ENCODE data around the gene TULP1.

TULP1 gene

GRCh38 chr6:35481226-35481625, 31.5 kb downstream of the TULP1 start:
- no peak for DNase-seq

DNA sequence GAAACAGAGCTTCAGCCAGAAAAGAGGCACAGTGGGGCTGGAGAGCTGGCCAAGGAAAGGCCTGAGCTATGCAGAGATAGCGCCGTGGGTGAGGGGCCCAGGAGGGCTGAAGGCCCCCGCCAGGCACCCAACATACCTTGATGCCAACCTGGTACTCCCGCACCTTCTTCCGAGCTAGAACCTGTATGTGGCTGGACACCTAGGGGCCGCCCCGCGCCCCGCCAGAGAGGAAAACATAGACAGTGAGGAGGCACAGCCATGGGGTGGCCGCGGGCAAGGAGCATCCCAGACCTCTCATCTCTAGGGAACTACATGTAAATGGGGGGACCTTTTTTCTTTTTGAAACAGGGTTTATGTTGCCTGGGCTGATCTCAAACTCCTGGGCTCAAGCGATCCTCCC, 32.5 kb downstream of the TULP1 start:
- no peak for DNase-seq

DNA sequence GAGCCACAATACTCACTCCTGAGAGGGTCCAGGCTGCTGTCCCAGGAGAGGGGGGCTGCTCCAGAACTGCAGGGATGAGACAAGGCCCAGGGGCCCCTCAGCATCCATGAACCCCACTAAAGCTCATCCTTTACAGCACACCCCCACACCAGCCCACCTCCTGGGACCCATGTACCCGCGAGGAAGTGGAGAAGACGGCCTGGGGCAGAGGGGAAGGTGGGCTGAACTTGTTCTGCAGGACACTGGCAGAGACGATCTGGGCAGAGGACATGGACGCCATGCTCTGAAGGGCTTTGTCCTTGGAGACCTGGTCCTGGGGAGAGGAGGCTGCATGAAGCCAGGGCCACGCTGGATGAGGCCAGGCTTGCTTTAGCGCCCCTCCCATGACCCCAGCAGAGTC, 34.4 kb downstream of the TULP1 start:
- DNase-seq = no peak

DNA sequence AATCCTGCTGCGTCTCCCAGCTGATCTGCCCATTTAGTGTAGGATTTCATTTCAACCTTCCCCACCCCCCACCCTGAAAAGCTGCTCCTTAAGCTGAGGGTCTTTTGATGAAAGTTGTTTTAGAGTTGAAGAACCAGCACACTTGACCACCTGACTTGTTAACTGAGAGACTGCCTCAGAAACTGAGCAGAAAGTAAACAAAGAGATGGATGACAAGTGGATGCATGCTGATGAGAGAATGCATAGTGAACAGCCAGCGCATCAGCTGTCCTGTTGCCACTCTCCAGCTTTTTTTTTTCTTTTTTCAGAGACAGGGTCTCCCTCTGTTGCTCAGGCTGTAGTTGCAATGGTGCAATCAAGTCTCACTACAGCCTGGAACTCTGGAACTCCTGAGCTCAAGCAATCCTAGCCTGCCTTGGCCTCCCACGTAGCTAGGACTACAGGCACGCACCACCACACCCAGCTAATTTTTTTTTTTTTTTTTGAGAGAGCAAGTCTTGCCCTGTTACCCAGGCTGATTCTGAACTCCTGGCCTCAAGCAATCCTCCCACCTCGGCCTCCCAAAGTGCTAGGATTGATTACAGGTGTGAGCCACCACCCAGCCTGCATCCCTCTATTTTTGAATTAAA, 35.0 kb downstream of the TULP1 start:
- peak; percentile 87 for DNase-seq

DNA sequence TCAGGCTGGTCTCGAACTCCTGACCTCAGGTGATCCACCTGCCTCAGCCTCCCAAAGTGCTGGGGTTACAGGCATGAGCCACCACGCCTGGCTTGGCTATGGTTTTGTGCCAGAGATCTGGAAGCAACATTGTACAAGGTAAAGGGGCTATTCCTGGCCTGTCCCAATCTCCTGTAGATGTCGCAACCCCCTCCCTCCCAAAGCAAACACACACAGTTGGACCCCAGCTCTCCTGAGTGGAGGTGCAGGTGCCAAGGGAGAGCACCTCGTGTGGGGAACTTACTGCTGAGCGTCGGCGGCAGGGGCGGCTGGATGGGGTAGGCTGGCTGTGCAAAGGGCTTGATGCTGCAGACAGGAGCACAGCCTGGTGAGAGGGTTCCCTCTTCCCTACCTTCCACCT, 35.7 kb downstream of the TULP1 start:
- peak; percentile 77 for DNase-seq

DNA sequence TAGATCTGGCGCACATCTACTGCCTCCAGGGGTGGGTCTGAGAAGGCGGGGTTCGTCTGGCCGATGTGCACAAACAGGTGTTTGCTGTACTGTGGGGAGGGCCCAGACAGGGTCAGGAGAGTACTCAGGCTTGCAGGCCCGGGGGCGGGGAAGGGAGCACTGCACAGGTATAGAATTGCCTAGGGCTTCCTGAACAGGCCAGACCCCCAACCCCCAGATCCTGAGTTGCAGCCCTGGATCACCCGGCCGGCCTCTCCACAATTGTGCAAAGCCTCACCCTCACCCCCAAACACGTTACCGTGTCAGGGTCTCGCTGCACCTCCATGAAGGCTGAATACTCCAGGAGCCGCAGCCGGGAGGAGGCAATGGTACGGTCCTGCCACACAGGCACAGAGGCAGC, 36.7 kb downstream of the TULP1 start:
- no peak for DNase-seq

- DNase-seq = no peak
Observed at GRCh38 chr6:35475573-35475972, 37.1 kb downstream of the TULP1 start.

DNA sequence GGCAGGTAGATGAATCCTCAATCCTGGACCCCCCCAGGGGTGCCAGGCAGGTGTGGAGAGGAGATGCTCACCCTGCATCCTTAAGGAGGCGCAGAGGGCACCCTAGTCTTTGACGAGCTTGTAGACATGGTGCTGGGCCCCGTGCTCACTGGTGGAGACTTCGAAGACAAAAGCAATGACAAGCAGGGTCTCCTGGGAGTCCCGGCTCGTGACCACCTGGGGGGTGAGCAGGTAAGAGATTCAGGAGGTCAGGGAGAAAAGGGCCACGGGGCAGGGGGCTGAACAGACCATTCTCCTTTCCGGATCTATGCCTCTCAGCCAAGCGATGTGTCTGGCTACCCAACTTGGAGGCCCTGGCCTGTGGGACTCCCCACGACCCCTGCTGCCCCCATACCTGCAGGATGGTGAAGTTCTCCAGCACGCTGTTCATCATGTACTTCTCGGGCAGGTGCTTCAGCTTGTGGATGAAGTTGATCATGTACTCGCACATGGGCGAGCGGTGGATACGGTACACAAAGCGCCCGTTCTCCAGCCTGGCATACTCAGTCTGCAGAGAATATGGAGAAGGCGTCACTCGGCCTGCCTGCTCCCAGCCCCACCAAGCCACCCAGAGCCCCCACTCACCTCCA, 37.6 kb downstream of the TULP1 start:
- no peak for DNase-seq

- no peak for DNase-seq
Observed at GRCh38 chr6:35474131-35474941, 38.4 kb downstream of the TULP1 start.

GRCh38 chr6:35473850-35474130, 38.9 kb downstream of the TULP1 start:
- no peak for DNase-seq

DNA sequence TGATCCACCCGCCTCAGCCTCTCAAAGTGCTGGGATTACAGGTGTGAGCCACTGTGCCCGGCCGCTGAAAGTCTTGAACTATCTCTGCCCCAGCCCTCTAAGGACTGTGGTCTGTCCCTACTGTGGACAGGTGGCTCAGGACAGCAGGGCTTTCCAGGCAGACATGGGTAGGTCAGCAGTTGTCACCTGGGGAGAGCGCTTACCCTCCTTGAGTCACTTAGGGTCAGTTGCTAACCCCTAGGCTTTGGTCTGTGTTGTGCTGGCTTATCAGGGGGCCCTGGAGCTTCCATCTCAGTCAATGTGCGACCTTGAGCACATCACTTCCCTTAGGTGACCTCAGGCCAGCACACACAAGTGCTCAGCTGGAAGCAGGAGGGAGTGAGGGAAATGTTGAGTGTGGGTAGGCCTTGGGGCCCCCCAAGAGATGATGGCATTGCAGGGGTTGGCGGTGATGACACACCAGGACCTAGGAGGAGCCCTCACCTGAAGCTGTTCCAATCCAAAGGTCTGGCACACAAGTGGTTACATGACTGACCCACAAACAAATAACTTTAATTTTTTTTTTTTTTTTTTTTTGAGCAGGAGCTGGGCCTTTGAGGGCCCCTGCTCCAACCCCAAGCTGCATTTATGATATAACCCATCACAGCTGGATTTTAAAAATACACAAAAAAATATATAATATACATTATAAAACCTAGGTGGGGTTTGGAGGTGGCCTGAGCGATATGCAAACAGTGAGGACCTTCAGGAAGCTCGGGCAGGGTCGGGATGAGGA, 39.4 kb downstream of the TULP1 start:
- DNase-seq = no peak

DNA sequence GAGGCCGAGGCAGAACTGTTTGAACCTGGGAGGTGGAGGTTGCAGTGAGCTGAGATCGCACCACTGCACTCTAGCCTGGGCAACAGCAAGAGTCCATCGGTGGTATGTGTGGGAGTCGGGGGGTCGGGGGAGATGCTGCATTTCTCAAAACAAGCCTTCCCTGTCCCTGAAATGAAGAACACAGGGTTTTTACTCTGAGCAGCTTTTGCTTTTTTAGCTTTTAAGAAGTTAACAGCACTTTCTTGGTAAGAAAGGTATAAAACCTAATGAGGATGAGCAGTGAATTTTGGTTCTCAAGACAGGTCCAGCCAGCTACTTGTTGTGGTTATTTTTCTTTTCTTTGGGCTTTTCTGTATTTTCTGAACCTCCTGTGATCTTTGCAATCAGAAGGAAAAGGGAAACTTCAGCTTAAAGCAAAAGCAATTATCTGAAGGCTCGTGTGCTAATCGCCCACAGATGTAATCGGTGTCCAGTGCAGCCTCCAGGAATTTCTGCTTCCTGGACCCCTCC, 40.8 kb downstream of the TULP1 start:
- DNase-seq = no peak

- DNase-seq = no peak
Observed at GRCh38 chr6:35470663-35471120, 42.0 kb downstream of the TULP1 start.

- no peak for DNase-seq
Observed at GRCh38 chr6:35469751-35470662, 42.7 kb downstream of the TULP1 start.

DNA sequence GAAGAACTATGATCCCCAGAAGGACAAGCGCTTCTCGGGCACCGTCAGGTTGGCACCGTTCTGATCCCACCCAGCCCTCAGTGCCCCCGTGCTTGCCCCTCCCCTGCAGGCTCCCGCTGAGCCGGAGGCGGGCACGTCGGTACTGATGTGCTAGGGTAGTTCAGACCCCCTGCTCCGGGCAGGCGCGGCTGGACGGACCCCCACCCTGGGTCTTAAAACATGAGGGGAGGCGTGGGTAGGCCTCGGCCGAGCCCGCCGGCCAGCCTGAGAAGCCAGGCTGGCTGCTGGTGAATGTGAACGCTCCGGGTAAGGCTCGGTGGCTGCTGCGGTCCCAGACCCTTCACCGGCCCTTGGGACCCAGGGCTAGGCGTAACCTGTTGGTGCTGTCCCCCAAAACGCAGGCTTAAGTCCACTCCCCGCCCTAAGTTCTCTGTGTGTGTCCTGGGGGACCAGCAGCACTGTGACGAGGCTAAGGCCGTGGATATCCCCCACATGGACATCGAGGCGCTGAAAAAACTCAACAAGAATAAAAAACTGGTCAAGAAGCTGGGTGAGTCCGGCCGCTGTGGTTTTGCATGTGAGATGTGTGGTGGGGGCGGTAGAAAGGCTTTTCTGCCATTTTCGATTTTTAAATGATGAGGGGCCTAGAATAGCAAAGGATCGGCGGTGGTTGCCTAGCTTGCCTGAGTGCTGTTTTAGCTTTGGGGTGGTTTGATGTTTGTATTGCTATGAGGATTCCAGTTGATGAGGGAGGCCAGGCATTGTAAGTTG, 43.5 kb downstream of the TULP1 start:
- no peak for DNase-seq

GRCh38 chr6:35468181-35468979, 44.3 kb downstream of the TULP1 start, which contains the start of gene RPL10A:
RPL10A (plus strand) TSS chr6:35468401; CDS start chr6:35468435, 34 bp downstream.
- DNase-seq = peak; percentile 91

- DNase-seq = no peak
Observed at GRCh38 chr6:35465646-35466045, 47.0 kb downstream of the TULP1 start.

GRCh38 chr6:35463292-35463691, 49.4 kb downstream of the TULP1 start:
- no peak for DNase-seq

- no peak for DNase-seq
Observed at GRCh38 chr6:35461270-35461669, 51.4 kb downstream of the TULP1 start.

DNA sequence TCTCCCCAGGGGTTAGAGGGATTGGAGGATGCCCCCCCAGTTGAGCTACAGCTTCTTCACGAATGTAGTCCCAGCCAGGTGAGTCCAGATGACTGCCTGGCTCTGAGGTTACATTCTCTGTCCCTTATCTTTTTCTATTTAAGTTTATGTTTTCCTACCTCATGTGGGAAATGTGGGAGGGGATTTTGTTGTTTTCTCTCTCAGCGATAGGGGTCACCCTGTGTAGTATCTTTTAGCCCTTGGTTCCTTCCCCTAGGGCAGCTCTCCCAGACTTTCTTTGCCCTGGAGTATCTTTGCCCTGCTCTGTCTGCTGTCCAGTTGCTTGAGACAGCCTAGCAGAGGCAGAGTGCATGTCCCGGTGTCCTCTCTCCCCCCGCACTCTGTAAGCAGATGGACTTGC, 54.8 kb downstream of the TULP1 start:
- DNase-seq = no peak

Data from NCI-H345 (cell line).